GM23248 (cell line): ENCODE results near the gene IGFBP3. TPM values are rescaled to one million over a fixed set of nuclear protein-coding genes. Genes with fewer than 3 reads are reported as not detected.

Experiments
- DNase-seq: peaks from one replicate; pipeline ENCODE4 v3.0.0-alpha.2; 2015
- H2AFZ ChIP-seq: fragments of 200-600 bp; sonication (generic); 2 replicates; pipeline ENCODE4 v1.6.1; 2016; ENCODE audit warnings: antibody characterized with exemption
- H3F3A ChIP-seq: fragments of 200-600 bp; sonication (generic); 2 replicates; pipeline ENCODE4 v1.6.1; 2016; ENCODE audit warnings: mild to moderate bottlenecking, antibody characterized with exemption, mixed run types; ENCODE audit not compliant: insufficient read depth
- H3K27ac ChIP-seq: fragments of 200-600 bp; sonication (generic); 2 replicates; pipeline ENCODE4 v1.5.1; 2016; ENCODE audit warnings: mild to moderate bottlenecking
- H3K27me3 ChIP-seq: fragments of 200-600 bp; sonication (generic); replicated peaks from 2 replicates; pipeline ENCODE4 v1.6.1; 2016; ENCODE audit warnings: mild to moderate bottlenecking; ENCODE audit not compliant: insufficient read depth
- H3K36me3 ChIP-seq: fragments of 200-600 bp; sonication (generic); 2 replicates; pipeline ENCODE4 v1.6.1; 2016; ENCODE audit warnings: low read depth, mild to moderate bottlenecking
- H3K4me1 ChIP-seq: fragments of 200-600 bp; sonication (generic); 2 replicates; pipeline ENCODE4 v1.6.1; 2016; ENCODE audit warnings: mild to moderate bottlenecking; ENCODE audit not compliant: insufficient read depth
- H3K4me2 ChIP-seq: fragments of 200-600 bp; sonication (generic); one replicate; pipeline ENCODE4 v1.6.1; 2016; ENCODE audit warnings: mild to moderate bottlenecking; ENCODE audit not compliant: unreplicated experiment
- H3K4me3 ChIP-seq: fragments of 200-600 bp; sonication (generic); 2 replicates; pipeline ENCODE4 v1.5.1; 2016; ENCODE audit warnings: mild to moderate bottlenecking
- H3K79me2 ChIP-seq: fragments of 200-600 bp; sonication (generic); 2 replicates; pipeline ENCODE4 v1.6.1; 2016; ENCODE audit warnings: mild to moderate bottlenecking; ENCODE audit not compliant: insufficient read depth
- H3K9ac ChIP-seq: fragments of 200-600 bp; sonication (generic); 2 replicates; pipeline ENCODE4 v1.6.1; 2016; ENCODE audit warnings: mild to moderate bottlenecking
- H3K9me2 ChIP-seq: fragments of 200-600 bp; sonication (generic); 2 replicates; pipeline ENCODE4 v1.6.1; 2016; ENCODE audit warnings: mixed run types, mild to moderate bottlenecking, moderate library complexity; ENCODE audit not compliant: insufficient read depth
- H3K9me3 ChIP-seq: fragments of 200-600 bp; sonication (generic); one replicate; pipeline ENCODE4 v1.6.1; 2017; ENCODE audit warnings: low read depth
- H4K20me1 ChIP-seq: fragments of 200-600 bp; sonication (generic); 2 replicates; pipeline ENCODE4 v1.6.0; 2016; ENCODE audit not compliant: insufficient read depth
- EZH2 ChIP-seq: fragments of 200-600 bp; sonication (generic); IDR thresholded peaks from 2 replicates; pipeline ENCODE4 v1.6.1; 2018; ENCODE audit warnings: antibody characterized with exemption, mild to moderate bottlenecking; ENCODE audit not compliant: insufficient read depth, poor library complexity, severe bottlenecking
- EZH2phosphoT487 ChIP-seq: fragments of 200-600 bp; sonication (generic); IDR thresholded peaks from 2 replicates; pipeline ENCODE4 v1.6.1; 2018; ENCODE audit warnings: antibody characterized with exemption, moderate library complexity, mild to moderate bottlenecking, low read depth; ENCODE audit not compliant: insufficient read depth
- WGBS, 2 experiments: methylation state at CpG; one replicate each; pipeline ENCODE4 v1.1.6; 2015 to 2017; ENCODE audit warnings: low lambda C conversion rate in 2 of 2, low coverage in 1 of 2; ENCODE audit errors: missing lambda C conversion rate in 2 of 2; 5-methylcytosine and 5-hydroxymethylcytosine counted together
- in situ Hi-C: fragments of 300-500 bp; cut with MboI; formaldehyde crosslinking; loops from 2 replicates; pipeline ENCODE4 v1.15.0; 2020
- polyA plus RNA-seq: library from polyadenylated mRNA; unstranded; fragments of >200 nt; fragmentation: Nextera tagmentation; extraction: Ambion mirVana; gene quantifications from 2 replicates; pipeline ENCODE4 v1.2.1, GENCODE V29; 2016
- total RNA-seq: library from RNA; depleted of rRNA; stranded (reverse); fragments of >200 nt; shearing (Covaris generic); gene quantifications from 2 replicates; pipeline ENCODE4 v1.2.3, GENCODE V29; 2014

The IGFBP3 gene
- total and polyA plus RNA-seq, 2 experiments from 2014 or later = 17,437 to 29,310 TPM

GRCh38 chr7:45918556-45918955, 2.5 kb downstream of the IGFBP3 start:
- 87 to 100% methylated on average over 2 of the region's 2 CpGs for WGBS, 2 experiments
- H3K9me2 ChIP-seq = no peaks in the 10 kb centered on the region
- TF ChIP-seq EZH2 (no peak), EZH2phosphoT487 (no peak)
- peaks cover 23% of the 10 kb centered on the region for H4K20me1 ChIP-seq
- H3K4me1 ChIP-seq = peaks cover 23% of the 10 kb centered on the region
- no peaks in the 10 kb centered on the region for H3K27me3 ChIP-seq
- H3K79me2 ChIP-seq = peaks cover 53% of the 10 kb centered on the region
- no peak for DNase-seq
- no peaks in the 10 kb centered on the region for H3K9me3 ChIP-seq
- peaks cover 68% of the 10 kb centered on the region for H3K36me3 ChIP-seq
- H3K4me2 ChIP-seq = peak overlapping the region; percentile 95
- peak overlapping the region; percentile 99 for H3K4me3 ChIP-seq
- H2AFZ ChIP-seq = no peak overlapping the region
- peak overlapping the region; percentile 75 for H3K27ac ChIP-seq
- in situ Hi-C loops = loop anchor here (25.0 kb wide), 2 partner anchors 819 to 1269 kb away; no protein-coding TSS in a partner anchor
- peak overlapping the region; percentile 96 for H3K9ac ChIP-seq
- peaks cover 87% of the 10 kb centered on the region for H3F3A ChIP-seq

DNA sequence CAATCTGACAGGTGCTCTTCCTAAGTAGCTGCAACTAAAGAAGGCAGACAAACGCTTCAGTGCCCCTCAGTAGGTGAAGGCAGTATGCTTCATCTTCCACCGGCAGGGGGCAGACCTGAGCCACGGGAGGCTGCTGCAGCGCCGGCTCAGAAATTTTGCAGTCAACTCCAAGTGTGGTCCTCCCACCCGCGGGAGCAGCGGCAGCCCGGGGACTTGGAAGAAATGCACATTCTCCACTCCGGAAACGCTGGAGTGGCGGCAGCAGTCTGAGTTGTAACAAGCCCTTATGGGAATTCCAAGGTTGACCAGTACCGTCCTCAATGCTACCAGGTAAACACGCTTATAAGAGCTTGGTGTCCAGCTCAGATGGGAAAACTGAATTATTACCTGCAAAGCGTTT, 3.4 kb downstream of the IGFBP3 start:
- TF ChIP-seq EZH2 = no peak
- no peak for TF ChIP-seq EZH2phosphoT487
- in situ Hi-C loops = loop anchor here (25.0 kb wide), 2 partner anchors 820 to 1270 kb away; no protein-coding TSS in a partner anchor
- 6 to 8% methylated on average over 15 of the region's 15 CpGs for WGBS, 2 experiments
- H3K36me3 ChIP-seq = peaks cover 77% of the 10 kb centered on the region
- H3K4me2 ChIP-seq = peak overlapping the region; percentile 95
- H3F3A ChIP-seq = peaks cover 89% of the 10 kb centered on the region
- peaks cover 53% of the 10 kb centered on the region for H3K79me2 ChIP-seq
- H4K20me1 ChIP-seq = peaks cover 28% of the 10 kb centered on the region
- H2AFZ ChIP-seq = no peak overlapping the region
- peaks cover 15% of the 10 kb centered on the region for H3K4me1 ChIP-seq
- H3K4me3 ChIP-seq = peak overlapping the region; percentile 99
- peak; percentile 90 for DNase-seq
- H3K27me3 ChIP-seq = no peaks in the 10 kb centered on the region
- no peaks in the 10 kb centered on the region for H3K9me3 ChIP-seq
- H3K9me2 ChIP-seq = no peaks in the 10 kb centered on the region
- peak overlapping the region; percentile 75 for H3K27ac ChIP-seq
- H3K9ac ChIP-seq = peak overlapping the region; percentile 96

GRCh38 chr7:45917064-45917463, 4.0 kb downstream of the IGFBP3 start:
- peaks cover 11% of the 10 kb centered on the region; the same call in 1 of the 2 replicates for H3K4me1 ChIP-seq
- H3K27ac ChIP-seq = peak overlapping the region; percentile 75
- peaks cover 82% of the 10 kb centered on the region for H3K36me3 ChIP-seq
- H4K20me1 ChIP-seq = peaks cover 30% of the 10 kb centered on the region
- H3K27me3 ChIP-seq = no peaks in the 10 kb centered on the region
- no peak for DNase-seq
- in situ Hi-C loops = loop anchor here (25.0 kb wide), 2 partner anchors 820 to 1270 kb away; no protein-coding TSS in a partner anchor
- H3F3A ChIP-seq = peaks cover 89% of the 10 kb centered on the region
- H2AFZ ChIP-seq = no peak overlapping the region
- H3K9me2 ChIP-seq = no peaks in the 10 kb centered on the region
- H3K4me3 ChIP-seq = peak overlapping the region; percentile 99
- peaks cover 53% of the 10 kb centered on the region for H3K79me2 ChIP-seq
- TF ChIP-seq EZH2phosphoT487 (no peak), EZH2 (no peak)
- H3K9me3 ChIP-seq = no peaks in the 10 kb centered on the region
- H3K4me2 ChIP-seq = peak overlapping the region; percentile 95
- peak overlapping the region; percentile 96 for H3K9ac ChIP-seq
- WGBS, 2 experiments = 84 to 86% methylated on average over 14 of the region's 14 CpGs

- H3K4me2 ChIP-seq = peak overlapping the region; percentile 95
- H3K9ac ChIP-seq = peak overlapping the region; percentile 96
- H3K27me3 ChIP-seq = no peaks in the 10 kb centered on the region
- no peak for TF ChIP-seq EZH2
- no peak for TF ChIP-seq EZH2phosphoT487
- peaks cover 50% of the 10 kb centered on the region for H3K79me2 ChIP-seq
- in situ Hi-C loops = loop anchor here (25.0 kb wide), 2 partner anchors 822 to 1272 kb away; no protein-coding TSS in a partner anchor
- H3K36me3 ChIP-seq = peaks cover 82% of the 10 kb centered on the region
- no peak overlapping the region for H2AFZ ChIP-seq
- peak overlapping the region; percentile 99 for H3K4me3 ChIP-seq
- DNase-seq = peak; percentile 72
- H3K9me2 ChIP-seq = no peaks in the 10 kb centered on the region
- H4K20me1 ChIP-seq = peaks cover 30% of the 10 kb centered on the region
- H3K9me3 ChIP-seq = no peaks in the 10 kb centered on the region
- peaks cover 97% of the 10 kb centered on the region for H3F3A ChIP-seq
- peak overlapping the region; percentile 75 for H3K27ac ChIP-seq
- peaks cover 7% of the 10 kb centered on the region; the same call in 1 of the 2 replicates for H3K4me1 ChIP-seq
- 67 to 68% methylated on average over 3 of the region's 3 CpGs for WGBS, 2 experiments
Observed at GRCh38 chr7:45915606-45916005, 5.5 kb downstream of the IGFBP3 start.
